HK-2 (cell line): Measurements from ENCODE around the gene CREB3L4.

ENCODE experiments used
- DNase-seq: peaks from one replicate; pipeline ENCODE4 v3.0.0-alpha.2; 2018; ENCODE audit not compliant: unreplicated experiment

Gene CREB3L4

DNA sequence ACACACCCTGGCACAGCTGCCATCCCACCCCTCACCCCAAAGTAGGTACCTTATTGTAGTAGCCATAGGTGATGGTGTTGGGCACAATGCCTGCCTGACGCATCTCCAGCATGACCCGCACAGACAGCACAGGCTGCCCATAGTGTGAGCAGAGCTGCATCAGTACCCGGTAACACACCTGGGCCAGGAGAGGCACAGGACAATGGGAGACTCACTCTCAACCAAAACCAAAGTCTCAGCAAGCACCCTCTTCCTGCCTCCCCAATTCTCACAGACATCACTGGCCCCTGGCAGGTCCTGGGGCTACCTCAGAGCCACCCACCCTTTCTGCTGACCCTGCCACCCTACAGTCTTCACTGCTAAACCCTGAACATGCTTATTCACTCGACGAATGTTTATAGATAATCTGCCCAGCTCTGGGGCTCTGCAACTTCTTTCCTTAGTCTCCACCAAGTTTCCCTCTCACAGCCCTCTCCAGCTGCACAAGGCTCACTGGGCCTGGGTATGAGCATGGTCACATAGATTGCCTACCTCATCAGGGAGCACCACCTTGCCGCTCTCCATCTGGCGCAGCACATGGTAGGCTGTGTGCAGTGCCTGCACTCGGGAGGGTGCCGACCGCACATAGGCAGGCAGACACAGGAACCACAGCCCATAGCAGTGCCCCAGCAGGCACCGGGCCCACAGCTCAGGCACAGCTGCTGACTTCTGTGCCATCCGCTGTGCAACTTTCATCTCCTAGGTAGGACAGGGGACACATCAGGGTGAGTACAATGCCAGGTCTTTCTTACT lies 31.5 kb upstream of the CREB3L4 start:
- DNase-seq, result no peak

- DNase-seq, result no peak
These were observed 30.4 kb upstream of the CREB3L4 start for GRCh38 chr1:153937331-153937730.

DNA sequence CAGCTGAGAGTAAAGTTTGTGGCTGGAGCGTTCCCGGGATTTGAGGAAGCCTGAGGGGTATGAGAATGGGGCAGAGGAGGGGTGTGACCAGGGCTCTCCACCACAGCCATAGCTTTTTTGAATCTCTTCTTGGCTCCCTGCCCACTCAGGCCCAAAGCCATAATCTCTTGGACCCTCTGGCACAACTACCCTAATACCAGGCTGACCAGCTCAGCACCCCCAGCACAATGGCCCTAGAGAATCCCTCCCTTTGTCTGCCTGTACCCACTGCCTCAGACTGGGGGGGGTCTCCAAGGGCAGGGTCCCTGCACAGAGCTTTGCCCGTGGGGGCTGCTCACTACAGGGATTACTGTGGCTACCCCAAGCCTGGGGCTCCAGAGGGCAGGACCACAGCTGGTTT lies 28.7 kb upstream of the CREB3L4 start:
- no peak for DNase-seq

- no peak for DNase-seq
These were observed 28.2 kb upstream of the CREB3L4 start for GRCh38 chr1:153939476-153939875.

GRCh38 chr1:153940756-153941155 lies 26.9 kb upstream of the CREB3L4 start:
- DNase-seq, result no peak

DNA sequence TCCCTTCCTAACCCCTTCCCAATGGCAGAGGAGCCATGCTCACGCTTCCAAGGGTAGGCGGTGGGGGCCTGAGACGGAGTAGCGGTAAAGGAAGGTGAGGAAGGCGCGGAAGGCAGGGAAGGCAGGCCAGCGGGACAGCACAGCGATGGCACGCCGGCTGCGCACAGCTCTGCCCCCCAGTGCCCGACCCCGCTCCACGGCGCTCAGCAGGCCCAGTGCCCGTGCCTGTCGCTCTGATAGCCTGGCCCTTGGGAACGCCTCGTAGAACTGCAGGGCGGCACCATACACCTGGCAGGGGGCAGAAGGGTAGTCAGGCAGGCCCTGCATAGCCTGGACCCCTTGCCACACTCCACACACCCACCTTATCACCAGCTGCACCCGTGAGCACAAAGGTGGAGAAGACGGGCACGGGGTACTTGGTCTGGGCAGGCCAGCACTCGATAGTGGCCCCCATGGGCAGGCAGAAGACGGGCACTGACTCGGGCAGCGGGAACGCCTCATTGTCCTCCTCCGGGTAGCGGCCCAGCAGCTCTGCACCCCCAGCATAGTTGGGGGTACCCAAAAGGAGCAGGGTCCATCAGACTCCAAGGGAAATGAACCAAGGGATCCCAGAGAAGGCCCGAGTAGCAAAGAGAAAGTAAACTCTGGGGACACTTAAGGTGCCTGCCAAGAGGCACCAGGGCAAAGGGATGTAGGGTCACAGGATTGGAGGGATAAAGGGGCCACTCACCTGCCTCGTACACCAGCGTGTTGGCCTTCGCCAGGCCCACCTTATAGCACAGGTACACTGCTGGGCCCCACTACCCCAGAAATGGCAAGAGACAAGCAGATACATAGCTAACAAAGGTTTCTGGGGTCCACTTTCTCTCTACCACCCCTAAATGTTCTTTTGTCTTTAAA lies 25.6 kb upstream of the CREB3L4 start:
- no peak for DNase-seq

DNA sequence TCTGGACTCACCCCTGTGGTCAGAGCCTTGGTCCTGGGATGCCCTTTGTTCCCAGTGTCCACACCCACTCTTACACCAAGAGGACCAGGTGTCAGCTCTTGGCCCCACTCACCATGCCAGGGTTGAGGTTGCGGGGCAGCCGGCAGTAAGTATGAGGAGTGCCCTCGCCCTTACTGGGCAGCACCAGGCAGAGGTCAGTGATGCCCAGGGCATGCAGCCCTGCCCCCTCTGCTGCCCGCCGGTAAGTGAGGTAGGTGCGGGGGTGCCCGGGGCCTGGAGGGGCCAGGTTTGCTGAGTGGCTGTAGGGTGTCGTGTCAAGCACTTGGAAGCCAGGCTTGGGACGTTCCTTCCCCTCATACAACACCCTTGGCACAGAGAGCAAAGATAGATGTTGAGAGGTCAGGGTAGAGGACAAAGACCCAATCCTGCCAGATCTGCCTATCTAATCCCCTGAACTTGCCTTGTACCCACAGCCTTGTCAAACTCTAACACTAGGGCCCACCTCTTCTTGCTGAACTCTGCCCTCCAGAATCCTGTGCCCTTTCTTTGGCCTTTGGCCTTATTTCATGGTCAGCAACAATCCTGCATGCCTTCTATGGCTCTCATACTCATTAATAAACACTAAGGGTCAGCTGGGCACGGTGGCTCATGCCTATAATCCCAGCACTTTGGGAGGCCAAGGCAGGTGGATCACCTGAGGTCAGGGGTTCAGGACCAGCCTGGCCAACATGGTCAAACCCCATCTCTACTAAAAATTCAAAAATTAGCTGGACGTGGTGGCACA lies 24.7 kb upstream of the CREB3L4 start:
- DNase-seq, result no peak

DNA sequence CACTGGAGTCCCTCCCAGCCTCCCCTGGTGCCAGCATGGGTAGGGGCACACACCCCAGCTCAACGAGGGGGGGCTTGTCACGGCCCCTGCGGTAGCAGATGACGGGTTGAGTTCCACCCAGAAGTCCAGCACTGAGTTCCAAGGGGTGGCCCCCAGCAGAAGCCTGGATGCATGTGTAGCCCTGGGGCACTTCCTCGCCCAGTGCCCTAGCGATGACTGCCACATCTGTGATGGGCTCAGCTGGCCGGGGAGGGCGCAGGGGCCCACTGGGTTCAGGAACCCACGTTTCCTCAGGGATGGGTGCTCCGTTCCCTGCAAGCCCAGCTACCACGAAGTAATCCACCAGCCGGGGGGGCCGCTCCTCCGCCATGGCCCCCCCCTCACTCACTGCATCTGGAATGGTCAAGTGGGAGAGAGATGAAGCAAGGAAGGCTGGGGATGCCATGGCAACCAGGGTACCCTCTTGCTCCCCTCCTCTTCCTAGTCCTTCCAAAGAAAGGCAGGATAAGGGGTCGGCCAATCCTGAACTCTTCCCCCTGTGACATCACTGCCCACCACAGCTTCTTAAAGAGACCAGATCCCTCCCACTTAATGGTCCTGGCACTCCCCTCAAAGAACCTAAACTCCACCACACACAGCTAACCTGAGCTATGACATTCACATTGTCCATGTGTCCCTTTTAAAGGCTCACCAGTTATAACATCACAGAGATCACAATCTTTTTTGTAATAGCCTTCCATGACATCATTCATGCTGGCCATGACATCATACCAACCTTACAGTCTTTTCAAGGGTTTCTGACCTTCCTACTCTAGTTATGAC lies 23.5 kb upstream of the CREB3L4 start:
- DNase-seq, result no peak

- DNase-seq, result no peak
These were observed 22.9 kb upstream of the CREB3L4 start for GRCh38 chr1:153944827-153945117.

GRCh38 chr1:153945131-153945794 lies 22.4 kb upstream of the CREB3L4 start:
- no peak for DNase-seq

DNA sequence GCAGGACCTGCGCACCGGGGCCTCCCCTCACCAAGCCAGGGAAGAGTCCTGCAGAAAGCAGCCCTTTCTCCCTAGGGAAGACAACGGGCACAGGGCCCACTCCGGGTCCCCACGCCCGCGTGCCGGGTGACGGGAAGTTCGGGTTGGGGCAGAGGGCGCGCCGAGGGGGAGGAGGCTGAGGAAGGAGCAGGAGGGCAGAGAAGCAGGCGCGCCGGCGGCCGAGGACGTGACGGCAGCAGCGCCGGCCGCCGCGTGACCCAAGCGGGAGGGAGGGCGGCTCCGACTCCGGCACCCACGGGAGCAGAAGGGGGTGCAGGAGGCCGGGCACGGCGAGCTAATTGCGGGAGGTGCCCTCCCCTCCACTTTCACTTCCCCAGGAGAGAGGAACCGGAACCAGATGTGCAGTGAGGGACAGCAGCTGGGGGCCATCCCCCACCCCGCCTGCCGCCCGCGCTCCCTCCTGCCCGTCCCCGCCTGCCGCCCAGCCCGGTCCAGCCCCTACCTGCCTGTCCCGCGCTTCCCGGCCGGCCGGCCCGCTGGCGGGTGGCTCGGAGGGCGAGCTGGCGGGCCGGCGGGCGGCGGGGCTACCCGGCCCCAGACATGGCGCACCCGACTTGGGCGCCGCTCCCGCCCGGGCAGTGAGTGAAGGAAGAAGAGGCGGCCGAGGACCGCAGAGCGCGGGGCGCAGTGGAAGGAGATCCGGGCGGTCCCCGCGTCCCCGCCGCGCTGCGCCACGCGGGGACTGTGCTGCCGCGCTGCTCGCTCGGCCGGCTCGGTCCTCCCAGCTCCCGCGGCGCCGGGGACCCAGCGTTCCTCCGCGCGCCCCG lies 21.7 kb upstream of the CREB3L4 start:
- peak; percentile 78 for DNase-seq

DNA sequence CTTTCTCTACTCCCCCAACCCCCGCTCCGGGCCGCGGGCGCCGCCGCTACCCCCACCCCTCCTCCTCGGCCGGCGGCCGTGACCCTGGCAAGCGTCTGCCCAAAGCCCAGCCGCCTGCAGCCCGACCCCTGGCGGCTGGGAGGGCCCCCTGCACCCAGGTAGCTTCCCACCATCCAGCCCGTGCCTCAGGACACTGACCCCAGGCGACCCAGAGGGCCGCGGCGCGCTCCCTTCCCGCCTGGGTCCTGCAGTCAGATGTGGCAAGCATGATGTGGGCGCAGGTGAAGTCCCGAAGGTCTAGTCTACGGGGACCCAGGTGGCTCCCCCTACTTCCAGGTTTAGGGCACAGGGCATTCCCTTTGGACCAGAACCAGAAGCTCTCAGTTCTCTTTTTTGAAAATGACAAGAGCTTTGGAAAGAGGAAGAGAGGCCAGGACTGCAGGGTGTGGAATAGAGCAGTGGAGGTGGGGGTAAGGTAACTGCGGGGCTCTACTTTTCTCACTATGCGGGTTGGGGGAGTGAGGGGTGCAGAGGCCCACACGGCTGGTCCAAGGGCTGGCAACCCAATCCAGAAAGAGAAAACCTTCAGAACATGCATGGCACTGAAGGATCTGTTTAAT lies 21.0 kb upstream of the CREB3L4 start, which contains the start of gene DENND4B:
Gene DENND4B, minus strand, starts transcription at position 97 of the 620 bp plus-strand sequence. CDS start 2,344 bp downstream, outside the sequence.
- peak; percentile 81 for DNase-seq

DNA sequence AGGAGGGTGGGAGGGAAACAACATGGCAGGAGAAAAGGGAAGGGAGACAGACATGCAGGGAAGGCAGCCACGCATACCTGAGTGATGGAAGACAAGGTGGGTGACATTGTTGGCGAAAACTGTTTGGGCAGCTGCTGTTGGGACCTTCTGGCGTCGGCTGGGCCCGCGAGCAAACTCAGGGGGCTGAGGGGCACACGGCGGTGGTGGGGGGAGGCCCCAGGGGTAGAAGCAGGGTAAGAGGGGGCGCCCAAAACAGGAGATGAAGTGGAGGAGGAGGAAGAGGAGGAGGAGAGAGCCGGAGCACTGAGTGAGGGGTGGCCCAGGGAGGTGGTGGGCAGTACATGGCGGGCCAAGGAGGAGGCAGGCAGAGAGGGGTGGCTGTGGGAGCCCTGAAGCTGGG lies 16.5 kb upstream of the CREB3L4 start:
- DNase-seq, result no peak

DNA sequence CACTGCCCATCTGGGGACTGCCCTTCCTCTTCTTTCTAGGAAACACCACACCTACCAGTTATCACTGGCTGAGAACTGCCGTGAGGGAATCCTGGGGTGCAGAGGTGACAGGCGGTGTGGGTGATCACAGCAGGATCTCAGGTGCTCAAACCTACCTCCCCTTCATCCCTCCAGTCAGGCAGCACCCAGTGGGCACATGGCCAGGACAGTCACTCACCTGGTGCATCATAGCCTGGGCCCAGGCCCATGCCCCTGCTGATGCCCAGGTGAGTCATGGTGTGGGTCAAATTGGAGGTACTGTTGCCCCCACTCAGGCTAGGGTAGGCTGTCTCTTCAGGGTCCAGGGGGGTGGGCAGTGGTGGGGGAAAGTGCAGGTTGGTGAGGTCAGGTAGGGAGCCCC lies 15.9 kb upstream of the CREB3L4 start:
- no peak for DNase-seq

DNA sequence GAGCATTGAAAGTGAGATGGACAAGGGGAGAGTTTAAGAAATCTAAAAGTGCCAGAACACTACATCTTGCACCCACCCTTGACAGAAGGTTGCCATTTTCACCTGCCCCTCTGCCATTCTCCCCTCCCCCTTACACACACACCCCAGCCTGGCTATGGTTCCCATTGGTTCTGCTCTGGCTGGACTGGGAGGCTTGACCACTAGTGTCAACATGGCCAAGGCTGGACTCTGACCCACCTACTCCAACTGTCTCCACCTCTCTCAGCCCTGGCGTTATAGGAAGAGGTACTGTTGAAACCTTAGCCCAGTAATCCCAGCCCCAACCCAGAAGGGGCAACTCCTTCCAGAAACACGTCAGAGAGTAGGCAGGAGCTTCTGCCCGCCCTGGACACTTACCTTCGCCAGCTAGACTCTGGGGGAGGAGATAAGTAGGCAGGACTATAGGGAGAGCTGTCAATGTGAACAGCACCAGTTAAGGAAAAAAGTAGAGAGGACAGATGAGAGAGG lies 13.8 kb upstream of the CREB3L4 start:
- DNase-seq, result no peak

GRCh38 chr1:153954826-153955225 lies 12.9 kb upstream of the CREB3L4 start:
- DNase-seq, result no peak

- DNase-seq, result no peak
These were observed 10.5 kb upstream of the CREB3L4 start for GRCh38 chr1:153956997-153957715.

GRCh38 chr1:153957744-153958110 lies 10.0 kb upstream of the CREB3L4 start:
- DNase-seq, result no peak
